AML-193 (cell line): Measurements from ENCODE around the gene PGA5.
"Not testable (repeated sequence)": the region's sequence is repeated elsewhere in the genome, so short reads cannot be mapped to it uniquely, and the experiment has no call there.

Source experiments
- DNase-seq, 2 experiments: peaks; one replicate each; lab custom pipeline; 2025; lab: John Stamatoyannopoulos, UW

PGA5 gene

DNA sequence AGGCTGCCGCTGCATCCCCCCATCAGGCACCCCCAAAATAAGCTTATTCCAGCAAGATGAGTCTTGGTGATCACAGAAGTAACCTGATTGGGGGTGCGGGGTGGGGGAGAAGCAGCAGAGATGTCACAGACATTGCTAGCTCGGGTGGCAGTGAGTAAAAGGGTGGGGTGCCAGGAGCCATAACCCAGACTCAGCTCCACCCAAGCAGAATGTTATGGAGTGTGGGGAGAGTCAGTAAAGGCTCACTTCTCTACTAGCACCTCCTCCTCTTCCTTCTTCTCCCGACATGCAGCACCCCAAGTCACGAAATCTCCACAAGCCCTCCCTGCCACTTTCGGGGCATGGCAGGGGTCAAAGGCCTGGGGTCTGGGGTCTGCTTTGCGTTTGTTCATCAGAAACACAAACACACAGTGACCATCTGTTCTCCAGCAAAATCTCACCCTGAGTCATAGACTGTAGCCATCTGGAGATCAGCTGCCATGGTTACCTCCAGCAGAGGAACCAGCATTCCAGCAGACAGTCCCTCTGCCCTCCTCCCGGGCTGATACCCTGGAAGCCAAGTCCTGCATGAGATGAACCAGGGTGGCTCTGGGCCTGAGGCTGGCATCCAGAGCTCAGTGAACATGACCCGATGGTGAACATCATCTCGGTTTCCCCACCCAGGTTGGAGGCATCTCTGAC, 14.4 kb upstream of the PGA5 start:
- DNase-seq = not testable (repeated sequence)

GRCh38 chr11:61229458-61229857, 11.5 kb upstream of the PGA5 start:
- DNase-seq = not testable (repeated sequence)

GRCh38 chr11:61231033-61231432, 9.9 kb upstream of the PGA5 start:
- DNase-seq = not testable (repeated sequence)

GRCh38 chr11:61231585-61231984, 9.4 kb upstream of the PGA5 start:
- DNase-seq = not testable (repeated sequence)

DNA sequence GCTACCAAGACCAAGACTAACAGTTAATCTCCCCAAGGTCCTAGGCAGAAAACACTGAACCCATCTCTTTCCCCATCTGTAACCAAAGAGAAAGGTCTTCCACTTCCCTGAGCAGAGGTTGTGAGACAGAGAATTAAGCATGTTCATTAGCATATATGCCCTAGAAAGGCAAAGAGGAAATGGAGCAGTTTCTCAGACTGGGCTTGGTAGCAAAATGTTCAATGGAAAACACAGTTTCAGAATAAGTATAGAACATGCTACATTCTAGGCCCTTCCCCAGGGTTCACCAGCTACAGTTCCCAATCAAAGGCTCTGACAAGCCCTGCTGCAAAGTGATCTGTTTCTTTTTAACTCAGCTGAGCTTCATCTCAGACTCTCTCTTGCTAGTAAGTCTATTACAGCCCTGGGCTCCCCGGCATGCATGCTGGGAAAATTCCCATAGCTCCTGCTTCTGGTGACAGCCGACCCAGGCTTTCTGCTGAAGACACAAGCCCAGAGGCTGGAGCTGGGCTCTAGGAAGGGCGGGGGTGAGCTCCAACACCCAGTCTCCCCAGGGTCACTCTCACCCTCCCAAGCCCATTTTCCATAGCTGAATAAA, 8.3 kb upstream of the PGA5 start:
- DNase-seq = not testable (repeated sequence)

DNA sequence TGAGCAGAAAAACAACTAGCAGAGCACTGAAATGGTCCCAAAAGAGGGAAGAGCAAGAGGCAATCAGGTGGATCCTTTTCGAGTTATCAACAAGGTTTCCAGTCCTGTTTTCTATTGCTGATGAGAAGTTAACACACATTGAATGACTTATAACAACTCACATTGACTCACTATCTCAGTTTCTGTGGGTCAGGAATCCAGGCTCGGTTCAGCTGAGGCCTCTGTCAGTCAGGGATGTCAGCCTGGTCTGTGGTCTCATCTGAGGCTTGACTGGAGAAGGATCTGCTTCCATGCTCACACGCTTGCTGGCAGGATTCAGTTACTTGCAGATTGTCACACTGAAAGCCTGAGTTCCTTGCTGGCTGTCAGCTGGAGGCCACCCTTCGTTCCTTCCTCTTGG, 3.8 kb upstream of the PGA5 start:
- not testable (repeated sequence) for DNase-seq

- not testable (repeated sequence) for DNase-seq
These were observed 687 bp upstream of the PGA5 start for GRCh38 chr11:61240288-61240687.

DNA sequence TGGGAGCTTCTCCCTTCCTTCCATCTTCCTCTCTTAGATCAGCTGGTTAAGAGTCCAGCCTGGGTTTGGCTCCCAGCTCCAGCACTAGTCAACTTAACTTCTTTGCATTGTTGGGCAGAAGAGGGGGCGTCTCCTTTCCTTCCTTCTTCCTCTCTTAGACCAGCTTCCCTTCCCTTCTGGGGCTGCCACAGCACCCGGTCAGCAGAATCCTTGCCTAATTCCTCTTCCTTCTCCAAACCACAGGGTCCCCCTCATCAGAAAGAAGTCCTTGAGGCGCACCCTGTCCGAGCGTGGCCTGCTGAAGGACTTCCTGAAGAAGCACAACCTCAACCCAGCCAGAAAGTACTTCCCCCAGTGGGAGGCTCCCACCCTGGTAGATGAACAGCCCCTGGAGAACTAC, 551 bp downstream of the PGA5 start:
- DNase-seq = not testable (repeated sequence)

GRCh38 chr11:61245284-61245964, 4.4 kb downstream of the PGA5 start:
- not testable (repeated sequence) for DNase-seq

GRCh38 chr11:61248071-61248470, 7.1 kb downstream of the PGA5 start:
- DNase-seq = not testable (repeated sequence)

GRCh38 chr11:61249201-61249600, 8.2 kb downstream of the PGA5 start:
- DNase-seq = not testable (repeated sequence)

DNA sequence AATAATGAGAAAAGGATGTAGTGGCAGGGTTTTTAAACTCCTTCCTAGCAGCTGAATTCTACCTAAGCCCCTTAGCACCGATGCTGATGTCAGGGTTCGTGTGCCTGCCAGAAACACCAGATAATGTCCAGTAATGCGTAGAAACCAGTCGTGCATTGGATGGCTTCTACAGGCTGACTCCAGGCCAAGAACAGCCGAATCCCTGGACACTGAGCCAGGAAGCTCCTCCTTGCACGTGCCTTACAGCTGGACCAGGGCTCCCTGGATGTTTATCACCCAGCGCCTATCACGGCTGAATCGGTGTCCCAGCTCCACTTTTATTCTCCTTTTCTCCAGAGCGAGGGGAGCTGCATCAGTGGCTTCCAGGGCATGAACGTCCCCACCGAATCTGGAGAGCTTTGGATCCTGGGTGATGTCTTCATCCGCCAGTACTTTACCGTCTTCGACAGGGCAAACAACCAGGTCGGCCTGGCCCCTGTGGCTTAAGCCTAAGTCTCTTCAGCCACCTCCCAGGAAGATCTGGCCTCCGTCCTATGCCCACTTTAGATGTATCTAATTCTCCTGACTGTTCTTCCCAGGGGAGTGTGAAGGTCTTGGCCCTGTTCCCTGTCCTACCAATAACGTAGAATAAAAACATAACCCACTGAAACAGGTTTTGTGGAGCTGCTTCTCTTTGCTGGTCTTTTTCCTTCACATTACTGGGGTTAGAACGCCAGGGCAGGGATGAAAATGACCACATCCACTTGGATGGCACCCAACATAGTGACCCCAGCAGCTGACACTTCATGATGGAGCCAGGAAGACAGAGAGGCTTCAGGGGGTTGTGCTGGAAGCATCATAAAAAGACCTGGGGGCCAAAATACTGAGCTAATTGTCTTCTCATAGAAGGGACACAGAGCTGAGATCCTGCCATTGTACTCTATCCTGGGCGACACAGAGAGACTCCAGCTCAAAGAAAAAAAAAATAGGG, 10.1 kb downstream of the PGA5 start:
- DNase-seq = not testable (repeated sequence)

DNA sequence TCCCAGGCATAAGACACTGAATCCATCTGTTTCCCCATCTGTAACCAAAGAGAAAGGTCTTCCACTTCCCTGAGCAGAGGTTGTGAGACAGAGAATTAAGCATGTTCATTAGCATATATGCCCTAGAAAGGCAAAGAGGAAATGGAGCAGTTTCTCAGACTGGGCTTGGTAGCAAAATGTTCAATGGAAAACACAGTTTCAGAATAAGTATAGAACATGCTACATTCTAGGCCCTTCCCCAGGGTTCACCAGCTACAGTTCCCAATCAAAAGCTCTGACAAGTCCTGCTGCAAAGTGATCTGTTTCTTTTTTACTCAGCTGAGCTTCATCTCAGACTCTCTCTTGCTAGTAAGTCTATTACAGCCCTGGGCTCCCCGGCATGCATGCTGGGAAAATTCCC, 11.4 kb downstream of the PGA5 start:
- DNase-seq = not testable (repeated sequence)

DNA sequence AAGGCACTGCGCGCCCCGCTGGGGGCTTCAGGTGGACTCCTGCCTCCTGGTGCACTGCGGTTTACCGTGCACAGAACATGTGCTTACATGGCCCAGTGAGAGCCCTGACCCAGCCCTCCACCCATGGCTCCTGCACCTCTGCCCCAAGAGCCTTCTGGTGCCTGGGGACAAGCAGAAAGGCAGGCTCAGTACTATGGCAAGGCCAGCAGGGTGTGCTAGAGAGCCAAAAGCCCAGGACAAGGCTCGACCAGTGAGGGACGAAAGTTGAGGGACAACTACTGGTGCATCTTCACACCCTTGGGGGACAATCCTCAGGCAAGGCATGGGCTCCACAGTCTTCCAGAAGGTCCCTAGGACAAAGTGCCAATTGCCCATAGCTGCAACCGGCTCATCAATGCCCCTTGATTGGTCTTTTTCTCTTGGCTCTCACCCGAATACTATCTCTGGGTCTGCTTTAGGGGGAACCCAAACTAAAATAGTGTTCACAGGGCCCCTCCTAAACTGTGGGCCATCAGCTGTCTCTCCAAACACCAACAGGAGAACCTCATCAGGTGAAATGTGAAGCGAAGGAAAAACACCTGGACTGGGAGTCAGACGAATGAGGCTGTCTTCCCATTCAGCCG, 13.5 kb downstream of the PGA5 start:
- DNase-seq = peak; percentile 62 to 65

GRCh38 chr11:61256710-61257482, 15.9 kb downstream of the PGA5 start:
- DNase-seq = no peak

- DNase-seq = no peak
These were observed 17.6 kb downstream of the PGA5 start for GRCh38 chr11:61258546-61258945.

DNA sequence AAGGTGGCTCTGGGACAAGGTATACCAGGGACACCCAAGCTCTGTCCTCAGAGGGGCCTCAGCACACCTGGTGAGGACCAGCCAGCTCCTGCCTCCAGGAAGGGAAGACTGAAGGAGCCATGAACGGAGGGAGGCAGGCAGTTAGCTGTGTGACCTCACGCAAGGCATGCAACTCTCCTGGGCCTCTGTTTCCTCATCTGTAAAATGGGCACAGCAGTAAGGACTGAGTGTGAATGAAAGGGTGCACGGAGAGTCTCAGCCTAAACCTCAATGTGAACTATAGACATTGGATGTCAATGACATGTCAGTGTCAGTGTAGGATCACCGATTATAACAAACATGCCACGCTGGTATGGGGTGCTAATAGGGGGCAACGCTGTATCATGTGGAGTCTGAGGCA, 18.4 kb downstream of the PGA5 start:
- no peak for DNase-seq

- no peak for DNase-seq
These were observed 23.4 kb downstream of the PGA5 start for GRCh38 chr11:61264371-61264770.

DNA sequence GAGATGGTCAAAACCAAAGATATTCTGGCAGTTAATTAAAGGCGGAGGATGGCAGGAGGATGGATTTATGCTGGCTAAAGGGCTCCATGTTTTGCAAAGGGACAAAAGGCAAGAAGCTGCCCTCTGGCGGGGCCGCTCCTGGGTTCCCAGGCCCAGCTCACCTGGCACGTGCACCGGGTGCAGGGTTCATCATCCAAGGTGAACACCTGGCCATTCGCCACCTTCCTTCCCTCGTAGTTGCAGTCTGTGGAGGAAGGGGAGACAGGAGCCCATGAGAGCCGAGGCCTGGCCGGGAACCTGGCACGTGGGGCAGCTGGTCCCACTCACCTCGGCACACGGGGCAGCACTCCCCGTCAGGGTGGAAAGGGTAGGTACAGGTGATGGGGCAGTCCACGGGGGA, 23.8 kb downstream of the PGA5 start:
- DNase-seq = no peak

GRCh38 chr11:61265357-61265756, 24.4 kb downstream of the PGA5 start:
- no peak for DNase-seq

- no peak for DNase-seq
These were observed 25.6 kb downstream of the PGA5 start for GRCh38 chr11:61266602-61267001.
